K562 (cell line): ENCODE results near the gene PITHD1. TPM values are rescaled to one million over a fixed set of nuclear protein-coding genes. Genes with fewer than 3 reads are reported as not detected.

Experiments used
- BCL6 ChIP-seq: fragments of 250-450 bp; sonication (Bioruptor Pico); IDR thresholded peaks from 2 replicates; pipeline ENCODE4 v1.4.0; 2020
- CTBP1 ChIP-seq: fragments of 450-650 bp; IDR thresholded peaks from 2 replicates; pipeline ENCODE4 v1.6.1; 2016; ENCODE audit warnings: borderline replicate concordance
- NCOA1 ChIP-seq: fragments of 450-650 bp; IDR thresholded peaks from 2 replicates; pipeline ENCODE4 v1.6.1; 2016; ENCODE audit warnings: low read depth
- NFXL1 ChIP-seq: fragments of 450-650 bp; formaldehyde crosslinking; IDR thresholded peaks from 2 replicates; pipeline ENCODE4 v1.4.0; 2021; ENCODE audit warnings: mild to moderate bottlenecking
- POLR2A ChIP-seq: fragments of 450-650 bp; conservative IDR thresholded peaks from 2 replicates; pipeline ENCODE4 v1.6.1; 2016
- RFX1 ChIP-seq: fragments of 450-650 bp; IDR thresholded peaks from 2 replicates; pipeline ENCODE4 v1.6.1; 2016; ENCODE audit warnings: mild to moderate bottlenecking, moderate library complexity
- polyA plus RNA-seq, 8 experiments: library from polyadenylated mRNA; depleted of rRNA in 4 of 8; stranded (reverse) in 5 of 8; unstranded in 3 of 8; fragments of >200 nt; fragmentation: Nextera tagmentation in 2 of 8; fragmentation: Illumina TruSeq in 1 of 8; extraction: Ambion mirVana in 2 of 8; extraction: Trizol in 1 of 8; gene quantifications; 2 replicates each; pipeline versions ENCODE4 v1.2.1 to v1.2.3, GENCODE V29; 2011 to 2014; ENCODE audit warnings: inconsistent platforms in 1 of 8, missing spikeins in 1 of 8
- total RNA-seq, 7 experiments: library from RNA; depleted of rRNA in 6 of 7; stranded (reverse); fragments of >200 nt in 6 of 7; fragmentation: Illumina TruSeq in 2 of 7; extraction: Trizol in 2 of 7; gene quantifications; 2 replicates each; pipeline versions ENCODE4 v1.2.1 to v1.2.3, GENCODE V29; 2011 to 2021; ENCODE audit warnings: low replicate concordance in 1 of 7
- TF ChIP-seq, protein P1 (sequence below), 2 experiments: fragments of 450-650 bp; formaldehyde crosslinking in 1 of 2; IDR thresholded peaks; 2 replicates each; pipeline versions ENCODE4 v1.4.0 to v1.6.1; 2014 to 2020; ENCODE audit warnings: mild to moderate bottlenecking in 2 of 2, borderline replicate concordance in 1 of 2, low read depth in 1 of 2
- TF ChIP-seq, protein P2 (sequence below), 2 experiments: IDR thresholded peaks; 2 replicates each; pipeline ENCODE4 v1.6.1; 2011; ENCODE audit warnings: borderline replicate concordance in 1 of 2, control low read depth in 1 of 2, low read depth in 1 of 2, low read length in 1 of 2, mild to moderate bottlenecking in 1 of 2, mixed read lengths in 1 of 2, moderate library complexity in 1 of 2; ENCODE audit not compliant: insufficient read depth in 1 of 2, insufficient read length in 1 of 2, poor library complexity in 1 of 2, severe bottlenecking in 1 of 2; ENCODE audit errors: extremely low read depth in 1 of 2
- TF ChIP-seq, protein P3 (sequence below): sonication (generic); formaldehyde crosslinking; IDR thresholded peaks from 2 replicates; pipeline ENCODE4 v1.8.0; 2023; ENCODE audit warnings: missing genetic modification reagents, mild to moderate bottlenecking, borderline replicate concordance
- TF ChIP-seq, protein P4 (sequence below): fragments of 250-450 bp; sonication (Bioruptor Pico); IDR thresholded peaks from 2 replicates; pipeline ENCODE4 v1.8.0; 2021; ENCODE audit warnings: mild to moderate bottlenecking, moderate library complexity

The PITHD1 gene
- total and polyA plus RNA-seq, 9 of the 15 experiments (the other 6 are each of a cell fraction or from before 2014, with no cell fraction given) = 46.5 to 175 (median 149) TPM

DNA sequence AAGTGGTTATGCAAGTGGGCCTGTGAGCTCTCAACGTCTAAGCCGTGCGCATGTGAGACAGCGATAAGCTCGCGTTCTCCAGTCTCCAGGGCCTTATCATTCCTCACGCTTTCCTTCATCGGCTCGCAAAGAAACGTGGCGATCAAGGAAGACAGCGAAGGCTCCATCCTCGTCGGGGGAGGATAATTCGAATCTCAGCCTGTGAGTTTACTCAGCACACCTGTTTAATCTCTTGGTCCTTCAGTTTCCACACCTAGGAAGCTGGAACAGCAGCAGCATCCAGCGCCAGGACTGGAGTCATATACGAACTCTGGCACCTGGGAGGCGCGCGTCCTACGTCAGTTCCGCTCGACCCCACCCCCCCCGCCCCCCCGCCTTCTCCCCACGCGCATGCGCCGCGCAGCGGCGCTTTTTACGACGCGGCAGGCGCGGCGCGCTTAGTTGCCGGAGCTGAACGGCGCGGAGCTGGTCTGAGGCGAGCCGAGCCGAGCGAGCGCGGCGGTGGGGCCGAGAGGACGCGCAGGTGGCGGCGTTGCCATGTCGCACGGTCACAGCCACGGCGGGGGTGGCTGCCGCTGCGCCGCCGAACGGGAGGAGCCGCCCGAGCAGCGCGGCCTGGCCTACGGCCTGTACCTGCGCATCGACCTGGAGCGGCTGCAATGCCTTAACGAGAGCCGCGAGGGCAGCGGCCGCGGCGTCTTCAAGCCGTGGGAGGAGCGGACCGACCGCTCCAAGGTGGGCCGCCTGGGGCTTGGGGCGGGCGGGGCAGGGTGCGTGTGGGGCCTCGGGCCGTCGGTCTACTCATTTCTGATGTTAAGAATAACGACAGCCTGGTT lies at the start of gene PITHD1 (continued):
- TF ChIP-seq, protein P1, sequence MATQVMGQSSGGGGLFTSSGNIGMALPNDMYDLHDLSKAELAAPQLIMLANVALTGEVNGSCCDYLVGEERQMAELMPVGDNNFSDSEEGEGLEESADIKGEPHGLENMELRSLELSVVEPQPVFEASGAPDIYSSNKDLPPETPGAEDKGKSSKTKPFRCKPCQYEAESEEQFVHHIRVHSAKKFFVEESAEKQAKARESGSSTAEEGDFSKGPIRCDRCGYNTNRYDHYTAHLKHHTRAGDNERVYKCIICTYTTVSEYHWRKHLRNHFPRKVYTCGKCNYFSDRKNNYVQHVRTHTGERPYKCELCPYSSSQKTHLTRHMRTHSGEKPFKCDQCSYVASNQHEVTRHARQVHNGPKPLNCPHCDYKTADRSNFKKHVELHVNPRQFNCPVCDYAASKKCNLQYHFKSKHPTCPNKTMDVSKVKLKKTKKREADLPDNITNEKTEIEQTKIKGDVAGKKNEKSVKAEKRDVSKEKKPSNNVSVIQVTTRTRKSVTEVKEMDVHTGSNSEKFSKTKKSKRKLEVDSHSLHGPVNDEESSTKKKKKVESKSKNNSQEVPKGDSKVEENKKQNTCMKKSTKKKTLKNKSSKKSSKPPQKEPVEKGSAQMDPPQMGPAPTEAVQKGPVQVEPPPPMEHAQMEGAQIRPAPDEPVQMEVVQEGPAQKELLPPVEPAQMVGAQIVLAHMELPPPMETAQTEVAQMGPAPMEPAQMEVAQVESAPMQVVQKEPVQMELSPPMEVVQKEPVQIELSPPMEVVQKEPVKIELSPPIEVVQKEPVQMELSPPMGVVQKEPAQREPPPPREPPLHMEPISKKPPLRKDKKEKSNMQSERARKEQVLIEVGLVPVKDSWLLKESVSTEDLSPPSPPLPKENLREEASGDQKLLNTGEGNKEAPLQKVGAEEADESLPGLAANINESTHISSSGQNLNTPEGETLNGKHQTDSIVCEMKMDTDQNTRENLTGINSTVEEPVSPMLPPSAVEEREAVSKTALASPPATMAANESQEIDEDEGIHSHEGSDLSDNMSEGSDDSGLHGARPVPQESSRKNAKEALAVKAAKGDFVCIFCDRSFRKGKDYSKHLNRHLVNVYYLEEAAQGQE (IDR thresholded peaks at IDR 0.05; ENCODE audit: borderline replicate concordance) = peak; percentile 38
- TF ChIP-seq, protein P1 (CRISPR knock-in tag; IDR thresholded peaks at IDR 0.05; ENCODE audit: low read depth) = no peak
- TF ChIP-seq BCL6 (CRISPR knock-in tag) = no peak
- TF ChIP-seq, protein P2, sequence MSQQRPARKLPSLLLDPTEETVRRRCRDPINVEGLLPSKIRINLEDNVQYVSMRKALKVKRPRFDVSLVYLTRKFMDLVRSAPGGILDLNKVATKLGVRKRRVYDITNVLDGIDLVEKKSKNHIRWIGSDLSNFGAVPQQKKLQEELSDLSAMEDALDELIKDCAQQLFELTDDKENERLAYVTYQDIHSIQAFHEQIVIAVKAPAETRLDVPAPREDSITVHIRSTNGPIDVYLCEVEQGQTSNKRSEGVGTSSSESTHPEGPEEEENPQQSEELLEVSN (IDR thresholded peaks at IDR 0.05; ENCODE audit: borderline replicate concordance in 1 of 2, extremely low read depth in 1 of 2, insufficient read depth in 1 of 2, insufficient read length in 1 of 2, low read depth in 1 of 2, low read length in 1 of 2, poor library complexity in 1 of 2, severe bottlenecking in 1 of 2) = peak; percentile 79 to 80
- TF ChIP-seq, protein P3, sequence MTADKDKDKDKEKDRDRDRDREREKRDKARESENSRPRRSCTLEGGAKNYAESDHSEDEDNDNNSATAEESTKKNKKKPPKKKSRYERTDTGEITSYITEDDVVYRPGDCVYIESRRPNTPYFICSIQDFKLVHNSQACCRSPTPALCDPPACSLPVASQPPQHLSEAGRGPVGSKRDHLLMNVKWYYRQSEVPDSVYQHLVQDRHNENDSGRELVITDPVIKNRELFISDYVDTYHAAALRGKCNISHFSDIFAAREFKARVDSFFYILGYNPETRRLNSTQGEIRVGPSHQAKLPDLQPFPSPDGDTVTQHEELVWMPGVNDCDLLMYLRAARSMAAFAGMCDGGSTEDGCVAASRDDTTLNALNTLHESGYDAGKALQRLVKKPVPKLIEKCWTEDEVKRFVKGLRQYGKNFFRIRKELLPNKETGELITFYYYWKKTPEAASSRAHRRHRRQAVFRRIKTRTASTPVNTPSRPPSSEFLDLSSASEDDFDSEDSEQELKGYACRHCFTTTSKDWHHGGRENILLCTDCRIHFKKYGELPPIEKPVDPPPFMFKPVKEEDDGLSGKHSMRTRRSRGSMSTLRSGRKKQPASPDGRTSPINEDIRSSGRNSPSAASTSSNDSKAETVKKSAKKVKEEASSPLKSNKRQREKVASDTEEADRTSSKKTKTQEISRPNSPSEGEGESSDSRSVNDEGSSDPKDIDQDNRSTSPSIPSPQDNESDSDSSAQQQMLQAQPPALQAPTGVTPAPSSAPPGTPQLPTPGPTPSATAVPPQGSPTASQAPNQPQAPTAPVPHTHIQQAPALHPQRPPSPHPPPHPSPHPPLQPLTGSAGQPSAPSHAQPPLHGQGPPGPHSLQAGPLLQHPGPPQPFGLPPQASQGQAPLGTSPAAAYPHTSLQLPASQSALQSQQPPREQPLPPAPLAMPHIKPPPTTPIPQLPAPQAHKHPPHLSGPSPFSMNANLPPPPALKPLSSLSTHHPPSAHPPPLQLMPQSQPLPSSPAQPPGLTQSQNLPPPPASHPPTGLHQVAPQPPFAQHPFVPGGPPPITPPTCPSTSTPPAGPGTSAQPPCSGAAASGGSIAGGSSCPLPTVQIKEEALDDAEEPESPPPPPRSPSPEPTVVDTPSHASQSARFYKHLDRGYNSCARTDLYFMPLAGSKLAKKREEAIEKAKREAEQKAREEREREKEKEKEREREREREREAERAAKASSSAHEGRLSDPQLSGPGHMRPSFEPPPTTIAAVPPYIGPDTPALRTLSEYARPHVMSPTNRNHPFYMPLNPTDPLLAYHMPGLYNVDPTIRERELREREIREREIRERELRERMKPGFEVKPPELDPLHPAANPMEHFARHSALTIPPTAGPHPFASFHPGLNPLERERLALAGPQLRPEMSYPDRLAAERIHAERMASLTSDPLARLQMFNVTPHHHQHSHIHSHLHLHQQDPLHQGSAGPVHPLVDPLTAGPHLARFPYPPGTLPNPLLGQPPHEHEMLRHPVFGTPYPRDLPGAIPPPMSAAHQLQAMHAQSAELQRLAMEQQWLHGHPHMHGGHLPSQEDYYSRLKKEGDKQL = no peak
- TF ChIP-seq CTBP1 = peak; percentile 98
- peak; percentile 98 for TF ChIP-seq POLR2A
- TF ChIP-seq NCOA1 = peak; percentile 82; the same call in 1 of the 2 replicates
- no peak for TF ChIP-seq NFXL1 (CRISPR knock-in tag)
- TF ChIP-seq, protein P4, sequence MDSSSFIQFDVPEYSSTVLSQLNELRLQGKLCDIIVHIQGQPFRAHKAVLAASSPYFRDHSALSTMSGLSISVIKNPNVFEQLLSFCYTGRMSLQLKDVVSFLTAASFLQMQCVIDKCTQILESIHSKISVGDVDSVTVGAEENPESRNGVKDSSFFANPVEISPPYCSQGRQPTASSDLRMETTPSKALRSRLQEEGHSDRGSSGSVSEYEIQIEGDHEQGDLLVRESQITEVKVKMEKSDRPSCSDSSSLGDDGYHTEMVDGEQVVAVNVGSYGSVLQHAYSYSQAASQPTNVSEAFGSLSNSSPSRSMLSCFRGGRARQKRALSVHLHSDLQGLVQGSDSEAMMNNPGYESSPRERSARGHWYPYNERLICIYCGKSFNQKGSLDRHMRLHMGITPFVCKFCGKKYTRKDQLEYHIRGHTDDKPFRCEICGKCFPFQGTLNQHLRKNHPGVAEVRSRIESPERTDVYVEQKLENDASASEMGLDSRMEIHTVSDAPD (CRISPR knock-in tag) = no peak
- TF ChIP-seq RFX1 = peak; percentile 35; the same call in 1 of the 2 replicates
